Activated CD4-positive, alpha-beta T cell treated with anti-CD3 and anti-CD28 coated beads, Interleukin-2, amount 50 U/mL, for 16 hours (primary cell): Measurements from ENCODE around the gene SGPP1.
"Not testable (repeated sequence)": the region's sequence is repeated elsewhere in the genome, so short reads cannot be mapped to it uniquely, and the experiment has no call there.

Experiments
- DNase-seq: peaks from one replicate; pipeline ENCODE4 v3.0.0-alpha.2; 2020

SGPP1 gene, protein sequence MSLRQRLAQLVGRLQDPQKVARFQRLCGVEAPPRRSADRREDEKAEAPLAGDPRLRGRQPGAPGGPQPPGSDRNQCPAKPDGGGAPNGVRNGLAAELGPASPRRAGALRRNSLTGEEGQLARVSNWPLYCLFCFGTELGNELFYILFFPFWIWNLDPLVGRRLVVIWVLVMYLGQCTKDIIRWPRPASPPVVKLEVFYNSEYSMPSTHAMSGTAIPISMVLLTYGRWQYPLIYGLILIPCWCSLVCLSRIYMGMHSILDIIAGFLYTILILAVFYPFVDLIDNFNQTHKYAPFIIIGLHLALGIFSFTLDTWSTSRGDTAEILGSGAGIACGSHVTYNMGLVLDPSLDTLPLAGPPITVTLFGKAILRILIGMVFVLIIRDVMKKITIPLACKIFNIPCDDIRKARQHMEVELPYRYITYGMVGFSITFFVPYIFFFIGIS

DNA sequence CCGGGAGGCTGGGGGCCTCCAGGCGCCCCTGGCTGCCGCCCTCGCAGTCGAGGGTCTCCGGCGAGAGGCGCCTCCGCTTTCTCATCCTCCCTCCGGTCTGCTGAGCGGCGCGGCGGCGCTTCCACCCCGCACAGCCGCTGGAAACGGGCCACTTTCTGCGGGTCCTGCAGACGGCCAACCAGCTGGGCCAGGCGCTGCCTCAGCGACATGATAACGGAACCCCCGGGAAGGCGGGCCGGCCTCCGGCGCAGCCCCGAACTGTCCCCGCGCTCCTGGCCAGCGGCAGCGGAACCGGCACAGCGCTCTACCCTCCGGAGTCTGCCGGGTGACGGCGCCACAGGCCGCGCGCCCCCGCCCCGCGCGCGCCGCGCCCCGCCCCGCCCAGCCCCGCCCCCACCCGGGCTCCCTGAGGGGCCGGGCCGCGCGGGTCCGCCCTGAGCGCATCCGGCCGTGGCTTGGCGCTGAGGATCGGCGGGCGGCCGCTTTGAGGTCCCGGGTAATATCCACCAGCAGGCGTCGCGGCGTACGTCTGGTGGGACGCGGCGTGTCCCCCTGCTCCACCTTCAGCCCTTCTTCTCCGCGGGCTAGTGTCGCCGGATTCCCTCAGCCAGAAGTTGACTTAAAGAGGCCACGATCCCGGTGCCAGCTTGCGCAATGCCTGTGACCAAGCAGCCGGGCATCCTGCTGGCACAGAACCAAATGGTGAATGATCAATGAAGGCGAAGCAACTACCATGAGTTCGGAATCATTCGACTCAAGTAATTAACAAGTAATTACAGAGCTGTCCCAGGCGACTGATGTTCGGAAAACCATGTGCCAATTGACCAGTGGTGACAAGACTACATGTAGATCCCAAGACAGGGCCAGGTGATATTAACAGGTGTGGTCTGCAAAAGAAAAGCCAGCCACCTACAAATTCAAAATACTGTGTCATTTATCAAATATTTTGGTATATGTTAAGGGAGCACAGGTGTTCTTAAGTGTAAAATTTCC lies at the start of gene SGPP1:
SGPP1 (minus strand) TSS at position 330 of the 993 bp plus-strand sequence; CDS start at position 209, 121 bp downstream.
- peak; percentile 76 for DNase-seq

DNA sequence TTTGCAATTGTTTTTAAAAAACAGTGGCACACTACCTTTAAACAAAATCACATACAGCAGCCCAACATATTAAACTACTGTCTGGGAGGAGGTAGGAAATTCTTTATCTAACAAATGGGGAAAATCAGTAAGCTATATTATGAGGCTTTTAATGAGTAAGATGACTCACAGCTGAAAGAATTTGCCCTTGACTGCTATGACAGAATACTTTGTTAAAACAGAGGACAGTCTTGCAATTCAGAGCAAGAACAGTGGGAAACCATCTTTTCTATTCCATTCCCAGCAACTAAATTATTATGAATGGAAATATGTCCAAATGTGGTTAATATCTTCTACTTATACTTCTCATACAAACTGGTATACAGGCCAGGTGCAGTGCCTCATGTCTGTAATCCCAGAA lies 49.2 kb upstream of the SGPP1 start:
- DNase-seq: no peak

DNA sequence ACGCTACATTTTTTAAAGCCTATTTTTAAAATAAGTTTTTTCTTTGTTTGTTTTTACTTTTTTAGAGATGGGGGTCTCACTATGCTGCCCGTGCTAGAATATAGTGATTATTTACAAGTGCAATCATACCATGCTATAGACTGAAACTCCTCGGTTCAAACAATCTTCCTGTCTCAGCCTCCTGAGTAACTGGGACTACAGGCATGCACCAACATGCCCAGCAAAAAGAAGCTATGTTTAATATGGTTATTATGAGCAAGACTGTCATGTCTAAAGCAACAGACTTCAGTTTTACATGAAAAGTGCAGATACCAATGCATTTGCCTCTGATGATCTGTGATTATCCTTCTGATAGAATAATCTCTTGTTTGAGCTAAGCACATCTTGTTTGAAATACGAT lies 45.6 kb upstream of the SGPP1 start:
- DNase-seq: no peak

DNA sequence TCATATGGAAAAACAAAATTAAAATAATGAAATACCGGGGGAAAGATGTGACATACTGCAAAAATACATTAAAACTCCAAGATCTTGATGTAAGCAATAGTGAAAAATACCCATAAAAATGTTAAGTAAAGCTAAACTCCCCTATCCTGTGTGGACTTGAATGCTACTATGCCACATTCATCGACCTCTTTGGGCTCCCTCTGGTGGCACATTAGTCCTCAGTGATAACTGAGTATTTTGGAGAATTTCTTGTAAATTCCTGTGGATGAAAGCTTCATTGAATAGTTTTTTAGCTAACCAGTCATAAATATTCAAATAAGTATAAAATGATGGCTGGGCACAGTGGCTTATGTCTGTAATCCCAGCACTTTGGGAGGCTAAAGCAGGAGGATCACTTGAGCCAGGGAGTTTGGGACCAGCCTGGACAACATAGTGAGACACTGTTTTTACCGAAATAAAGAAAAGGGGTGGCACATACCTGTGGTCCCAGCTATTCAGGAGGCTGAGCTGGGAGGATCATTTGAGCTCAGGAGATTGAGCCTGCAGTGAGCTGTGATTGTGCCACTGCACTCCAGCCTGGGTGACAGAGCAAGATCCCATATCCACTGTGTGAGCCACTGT lies 42.4 kb upstream of the SGPP1 start:
- DNase-seq: peak; percentile 39

DNA sequence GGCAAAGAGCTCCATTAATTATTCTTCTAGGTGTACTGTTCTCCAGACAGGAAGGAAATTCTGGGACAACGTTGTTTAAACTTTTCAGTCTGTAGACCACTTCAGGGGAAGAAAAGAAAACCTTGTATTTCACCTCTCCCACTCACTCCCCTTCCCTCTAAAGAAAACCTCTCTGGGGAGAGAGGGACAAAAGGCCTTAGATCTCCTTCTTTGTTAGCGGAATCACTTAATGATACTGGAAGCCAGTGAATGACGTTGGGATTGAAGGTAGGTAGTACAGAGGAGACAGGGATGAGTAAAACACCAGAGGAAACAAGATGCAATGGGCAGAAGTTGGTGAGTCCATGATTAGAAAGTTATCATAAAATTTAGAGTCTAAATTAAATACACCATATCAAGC lies 38.7 kb upstream of the SGPP1 start:
- no peak for DNase-seq

DNA sequence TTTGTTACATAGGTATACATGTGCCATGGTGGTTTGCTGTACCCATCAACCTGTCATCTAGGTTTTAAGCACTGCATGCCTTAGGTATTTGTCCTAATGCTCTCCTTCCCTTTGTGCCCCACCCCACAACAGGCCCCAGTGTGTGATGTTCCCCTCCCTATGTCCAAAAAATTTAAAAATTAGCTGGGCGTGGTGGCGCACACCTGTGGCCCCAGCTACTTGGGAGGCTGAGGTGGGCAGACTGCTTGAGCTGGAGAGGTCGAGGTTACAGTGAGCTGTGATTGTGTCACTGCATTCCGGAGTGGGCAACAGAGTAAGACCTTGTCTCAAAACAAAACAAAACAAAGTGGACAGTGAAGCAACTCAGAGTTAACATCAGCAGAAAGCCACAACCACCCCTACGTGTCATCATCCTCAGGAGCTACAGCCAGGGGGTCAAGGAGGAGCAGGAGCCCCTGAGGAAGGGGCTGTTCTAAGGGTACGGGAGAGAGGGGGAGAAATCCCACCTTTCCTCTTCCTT lies 36.8 kb upstream of the SGPP1 start:
- no peak for DNase-seq

DNA sequence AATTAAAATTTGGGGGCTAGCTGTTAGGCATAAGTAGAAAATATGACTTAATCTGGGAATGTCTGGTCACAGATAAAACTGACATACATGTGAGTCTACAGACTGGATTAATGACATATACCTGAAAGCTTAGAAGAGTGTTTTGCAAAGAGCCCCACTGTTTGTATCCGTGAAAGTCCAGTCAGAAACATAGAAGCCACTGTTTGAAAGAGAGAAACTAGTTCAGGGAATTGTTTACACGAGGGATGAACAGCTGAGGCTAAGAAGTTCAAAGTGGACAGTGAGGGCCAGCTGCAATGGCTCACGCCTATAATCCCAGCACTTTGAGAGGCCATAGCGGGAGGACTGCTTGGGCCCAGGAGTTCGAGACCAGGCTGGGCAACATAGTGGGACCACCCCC lies 36.2 kb upstream of the SGPP1 start:
- no peak for DNase-seq

DNA sequence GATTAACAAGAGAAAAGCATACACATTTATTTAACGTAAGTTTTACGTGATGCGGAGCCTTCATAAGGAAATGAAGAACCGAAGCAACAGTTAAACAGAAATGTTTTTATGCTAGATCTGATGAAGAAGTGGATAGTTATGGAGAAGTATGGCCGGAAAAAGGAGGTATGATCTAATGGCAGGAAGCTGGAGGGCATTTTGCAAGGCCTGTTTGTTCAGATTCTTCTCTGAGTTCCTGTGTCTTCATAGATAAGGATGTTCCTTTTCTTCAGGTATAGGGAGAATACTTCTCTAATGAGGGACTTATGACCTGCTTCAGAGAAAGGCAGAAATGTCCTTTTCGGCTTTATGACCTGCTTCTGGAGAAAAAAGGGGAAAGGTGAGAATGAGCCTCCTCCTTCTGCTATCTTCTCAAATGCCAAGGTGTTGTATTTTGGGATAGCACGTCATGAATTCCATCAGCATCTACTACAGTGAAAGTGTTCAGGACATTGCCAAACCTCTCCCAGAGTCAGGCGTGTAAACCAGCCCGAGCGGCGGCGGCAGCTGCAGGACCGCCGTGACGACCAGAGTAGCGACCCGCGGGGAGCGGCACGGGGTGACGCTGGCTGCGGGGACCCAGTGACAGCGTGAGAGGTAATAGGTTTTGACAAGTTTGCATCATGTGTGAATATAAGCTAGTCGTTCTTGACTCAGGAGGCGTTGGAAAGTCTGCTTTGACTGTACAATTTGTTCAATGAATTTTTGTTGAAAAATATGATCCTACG lies 33.7 kb upstream of the SGPP1 start:
- DNase-seq: no peak

DNA sequence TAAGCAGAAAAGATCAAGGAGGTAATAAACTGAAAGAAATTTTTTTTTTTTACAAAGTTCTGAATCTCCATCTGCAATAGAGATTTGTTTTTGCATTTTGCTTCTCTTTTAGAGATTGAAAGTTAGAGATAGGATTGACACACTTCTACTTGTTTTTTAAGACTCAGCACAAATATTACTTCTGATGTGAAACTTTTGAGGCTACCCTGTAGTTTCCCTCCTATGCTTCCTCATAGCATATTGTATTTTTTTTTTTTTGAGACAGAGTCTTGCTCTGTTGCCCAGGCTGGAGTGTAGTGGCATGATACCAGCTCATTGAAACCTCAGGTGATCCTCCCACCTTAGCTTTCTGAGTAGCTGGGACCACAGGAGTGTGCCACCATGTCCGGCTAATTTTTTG lies 32.1 kb upstream of the SGPP1 start:
- DNase-seq: peak; percentile 24

DNA sequence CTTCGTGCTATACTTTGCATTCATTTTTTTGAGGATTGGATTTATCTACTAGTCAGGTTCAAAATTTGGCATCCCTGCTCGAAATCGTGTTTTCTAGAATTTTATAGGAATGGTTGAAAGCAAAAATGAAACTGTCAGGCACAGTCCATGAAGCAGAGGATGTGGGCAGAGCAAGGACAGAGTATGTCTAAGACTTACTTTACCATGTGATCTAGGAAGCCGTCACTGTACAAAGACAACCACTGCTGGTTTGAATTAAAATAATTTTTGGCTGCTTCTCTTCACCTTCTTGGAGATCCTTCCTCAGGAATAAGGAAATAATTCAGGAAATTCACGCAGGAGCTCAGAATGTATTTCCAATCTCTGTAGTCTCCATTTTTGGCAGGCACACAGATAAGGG lies 31.6 kb upstream of the SGPP1 start:
- DNase-seq: peak; percentile 42

DNA sequence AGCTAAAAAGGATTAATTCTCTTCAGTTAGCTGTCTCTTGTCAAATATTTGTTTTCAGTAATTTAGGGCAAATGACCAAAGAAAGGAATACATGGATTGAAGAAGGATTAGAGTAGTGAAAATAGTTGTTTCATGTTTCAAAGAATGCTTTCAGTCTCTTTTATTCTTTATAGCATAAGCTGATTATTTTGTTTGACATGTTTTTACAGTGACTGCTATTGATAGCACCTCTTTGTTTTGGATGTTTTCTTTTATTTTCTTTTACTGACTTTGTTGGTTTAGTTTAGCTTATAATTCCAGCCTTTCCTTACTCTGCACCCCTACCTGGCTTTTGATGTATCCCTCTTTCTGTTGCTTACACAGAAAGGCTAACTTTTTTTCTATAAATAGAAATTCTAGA lies 29.3 kb upstream of the SGPP1 start:
- no peak for DNase-seq

DNA sequence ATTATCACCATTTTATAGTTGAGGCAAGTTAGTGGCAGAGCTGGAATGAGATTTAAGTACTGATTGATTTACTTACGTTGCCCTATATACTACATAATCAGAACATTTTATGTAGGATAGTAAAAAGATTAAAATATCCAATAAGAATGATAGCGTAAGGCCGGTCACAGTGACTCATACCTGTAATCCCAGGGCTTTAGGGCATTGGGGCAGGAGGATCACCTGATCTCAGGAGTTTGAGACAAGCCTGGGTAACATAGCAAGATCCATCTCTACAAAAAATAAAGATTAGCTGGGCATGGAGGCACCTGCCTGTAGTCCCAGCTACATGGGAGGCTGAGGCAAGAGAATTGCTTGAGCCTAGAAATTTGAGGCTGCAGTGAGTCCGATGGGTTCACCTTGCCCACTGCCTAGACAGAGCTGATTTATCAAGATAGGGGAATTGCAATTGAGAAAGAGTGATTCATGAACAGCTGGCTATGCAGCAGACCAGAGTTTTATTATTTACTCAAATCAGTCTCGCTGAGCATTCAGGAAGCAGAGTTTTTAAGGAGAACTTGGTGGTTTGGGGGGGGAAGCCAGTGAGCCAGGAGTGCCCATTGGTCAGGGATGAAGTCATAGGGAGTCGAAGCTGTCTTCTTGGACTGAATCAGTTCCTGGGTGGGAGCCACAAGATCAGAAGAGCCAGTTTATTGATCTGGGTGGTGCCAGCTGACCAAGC lies 24.7 kb upstream of the SGPP1 start:
- no peak for DNase-seq

DNA sequence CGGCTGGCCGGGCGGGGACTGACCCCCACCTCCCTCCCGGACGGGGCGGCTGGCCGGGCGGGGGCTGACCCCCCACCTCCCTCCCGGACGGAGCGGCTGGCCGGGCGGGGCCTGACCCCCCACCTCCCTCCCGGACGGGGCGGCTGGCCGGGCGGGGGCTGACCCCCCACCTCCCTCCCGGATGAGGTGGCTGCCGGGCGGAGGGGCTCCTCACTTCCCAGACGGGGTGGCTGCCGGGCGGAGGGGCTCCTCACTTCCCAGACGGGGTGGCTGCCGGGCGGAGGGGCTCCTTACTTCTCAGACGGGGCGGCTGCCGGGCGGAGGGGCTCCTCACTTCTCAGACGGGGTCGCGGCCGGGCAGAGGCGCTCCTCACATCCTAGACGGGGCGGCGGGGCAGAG lies 23.2 kb upstream of the SGPP1 start:
- DNase-seq: not testable (repeated sequence)

DNA sequence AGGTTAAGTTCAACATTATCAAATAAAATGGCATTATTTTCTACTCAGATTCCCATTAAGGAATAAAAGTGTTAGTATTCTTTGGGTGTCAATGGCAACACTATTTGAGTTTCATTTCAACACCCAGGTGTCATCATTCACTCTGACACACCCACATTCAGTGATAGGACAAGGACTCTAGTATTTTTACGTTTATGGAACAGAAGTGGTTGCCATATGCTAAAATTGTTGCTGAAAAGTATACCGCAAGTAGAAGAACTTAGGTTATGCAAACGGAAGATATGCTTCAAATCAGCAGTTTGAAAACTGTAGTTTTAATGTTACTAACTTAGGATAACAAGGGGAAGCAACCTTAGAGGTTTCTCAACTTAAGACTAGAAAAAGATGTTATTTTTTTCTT lies 20.0 kb upstream of the SGPP1 start:
- no peak for DNase-seq

DNA sequence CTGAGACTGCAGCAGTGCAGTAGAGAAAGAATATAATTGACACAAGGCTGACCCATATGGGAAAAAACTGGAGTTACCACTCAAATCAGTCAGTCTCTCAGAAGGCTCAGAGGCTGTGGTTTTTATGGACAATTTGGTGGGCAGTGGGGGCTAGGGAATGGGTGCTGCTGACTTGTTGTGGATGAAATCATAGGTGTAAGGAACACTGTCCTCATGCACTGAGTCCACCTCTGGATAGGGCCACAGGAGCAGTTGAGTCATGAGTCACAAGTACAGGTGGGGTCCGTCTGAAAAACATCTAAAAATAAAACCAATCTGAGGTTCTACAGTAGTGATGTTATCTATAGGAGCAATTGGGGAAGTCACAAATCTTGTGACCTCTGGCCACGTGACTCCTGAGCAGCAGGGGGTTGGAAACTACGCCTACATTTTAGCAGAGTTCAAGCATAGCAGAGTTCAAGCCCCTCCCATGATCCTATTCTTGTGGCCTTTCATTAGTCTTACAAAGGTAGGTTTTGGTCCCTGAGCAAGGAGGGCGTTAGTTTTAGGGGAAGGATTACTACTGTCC lies 18.1 kb upstream of the SGPP1 start:
- DNase-seq: no peak

DNA sequence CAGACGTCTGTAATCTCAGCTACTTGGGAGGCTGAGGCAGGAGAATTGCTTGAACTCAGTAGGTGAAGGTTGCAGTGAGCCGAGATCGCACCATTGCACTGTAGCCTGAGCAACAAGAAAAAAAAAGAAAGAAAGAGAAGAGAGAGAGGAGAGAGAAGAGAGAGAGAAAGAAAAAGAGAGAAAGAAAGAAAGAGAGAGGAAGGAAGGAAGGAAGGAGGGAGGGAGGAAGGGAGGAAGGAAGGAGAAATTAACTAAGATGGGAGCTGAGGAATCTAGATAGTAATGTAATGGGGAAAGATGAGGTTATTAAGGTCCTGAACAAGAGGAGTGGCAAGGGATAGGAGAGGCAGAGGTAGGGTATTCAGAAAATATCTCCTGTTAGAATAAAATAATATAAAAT lies 17.4 kb upstream of the SGPP1 start:
- no peak for DNase-seq

DNA sequence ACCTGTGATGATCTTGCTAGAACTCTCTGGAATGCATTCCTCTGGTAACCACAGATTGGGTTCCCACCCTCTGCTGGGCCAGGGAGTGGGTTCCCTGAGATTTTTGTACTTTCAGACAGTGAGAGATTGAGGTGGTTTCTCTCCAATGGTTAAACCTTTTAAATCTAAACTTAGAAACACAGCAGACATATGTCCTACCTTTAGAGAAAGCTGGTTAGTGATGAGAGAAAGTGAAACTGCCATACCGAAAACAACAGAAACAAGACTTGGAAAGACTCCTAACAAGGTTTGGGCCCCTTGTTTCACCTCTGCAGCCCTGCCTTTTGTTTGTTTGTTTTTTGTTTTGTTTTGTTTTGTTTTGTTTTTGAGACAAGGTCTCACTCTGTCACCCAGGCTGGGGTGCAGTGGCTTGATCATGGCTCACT lies 9.7 kb upstream of the SGPP1 start:
- peak; percentile 59 for DNase-seq

DNA sequence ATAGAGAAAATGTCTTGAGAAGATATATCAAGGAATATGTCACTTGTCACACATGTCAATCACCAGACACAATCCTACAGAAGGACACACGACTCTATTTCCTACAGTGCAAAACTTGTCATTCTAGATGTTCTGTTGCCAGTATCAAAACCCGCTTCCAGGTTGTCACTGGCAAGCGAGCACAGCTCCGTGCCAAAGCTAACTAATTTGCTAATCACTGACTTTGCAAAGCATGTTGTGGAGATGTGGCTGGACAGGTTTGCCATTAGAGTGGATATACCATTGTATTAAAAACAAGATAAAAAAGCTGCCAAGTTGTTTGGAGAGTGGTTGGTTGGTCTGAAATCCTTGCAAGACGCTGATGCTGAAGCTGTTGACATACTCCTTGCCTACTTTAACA lies 7.9 kb upstream of the SGPP1 start:
- DNase-seq: no peak

DNA sequence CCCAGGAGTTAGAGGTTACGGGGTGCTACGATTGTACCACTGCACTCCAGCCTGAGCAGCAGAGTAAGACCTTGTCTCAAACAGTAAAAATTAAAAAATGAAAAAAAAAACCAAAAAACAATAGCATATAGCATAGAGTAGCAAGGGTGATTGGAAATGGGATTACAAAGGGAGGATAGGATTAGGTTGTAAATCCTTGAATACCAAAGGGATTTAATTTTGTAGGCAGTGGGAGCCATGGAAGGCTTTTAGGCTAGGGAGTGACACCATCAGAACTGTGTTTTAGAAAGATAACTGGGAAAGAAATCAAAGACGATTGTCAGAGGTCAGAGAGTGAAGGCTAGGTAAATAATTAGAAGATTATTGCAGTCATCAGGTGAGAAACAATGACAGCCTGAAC lies 2.8 kb upstream of the SGPP1 start:
- DNase-seq: no peak

DNA sequence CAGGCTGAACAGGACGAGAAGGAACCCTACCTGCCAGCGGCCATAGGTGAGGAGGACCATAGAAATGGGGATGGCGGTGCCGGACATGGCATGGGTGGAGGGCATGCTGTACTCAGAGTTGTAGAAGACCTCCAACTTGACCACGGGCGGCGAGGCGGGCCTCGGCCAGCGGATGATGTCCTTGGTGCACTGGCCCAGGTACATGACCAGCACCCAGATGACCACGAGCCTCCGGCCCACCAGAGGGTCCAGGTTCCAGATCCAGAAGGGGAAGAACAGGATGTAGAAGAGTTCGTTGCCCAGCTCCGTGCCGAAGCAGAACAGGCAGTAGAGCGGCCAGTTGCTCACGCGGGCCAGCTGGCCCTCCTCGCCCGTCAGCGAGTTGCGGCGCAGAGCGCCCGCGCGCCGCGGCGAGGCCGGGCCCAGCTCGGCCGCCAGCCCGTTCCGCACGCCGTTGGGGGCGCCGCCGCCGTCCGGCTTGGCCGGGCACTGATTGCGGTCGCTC lies 582 bp downstream of the SGPP1 start:
- DNase-seq: no peak

DNA sequence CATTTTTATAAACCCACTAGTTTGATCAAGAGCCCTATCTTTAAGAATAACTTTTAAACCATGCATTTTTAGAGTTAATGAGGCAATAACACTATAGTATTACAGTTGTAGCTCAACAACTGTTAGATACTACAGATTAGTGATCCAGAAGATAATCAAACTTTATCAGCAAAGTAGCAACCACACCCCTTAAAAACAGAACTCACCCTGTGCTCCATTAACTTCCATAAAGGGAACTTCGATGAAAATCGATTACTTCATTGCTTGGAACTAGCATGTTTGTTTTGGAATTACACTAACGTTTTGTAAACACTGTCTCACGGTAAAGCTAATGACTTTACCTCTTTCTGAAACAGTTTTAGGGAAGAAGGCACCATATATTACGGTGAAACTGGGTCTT lies 1.4 kb downstream of the SGPP1 start:
- DNase-seq: no peak
